HG02943 (cell line): Measurements from ENCODE around the gene HOXA5.

ENCODE experiments used
- ATAC-seq: cut with Tn5 transposase; IDR thresholded peaks from one replicate; pipeline ENCODE4 v1.9.1; 2021; ENCODE audit warnings: mild to moderate bottlenecking, low read depth, moderate library complexity; ENCODE audit not compliant: unreplicated experiment

The HOXA5 gene

GRCh38 chr7:27182861-27183681, 39.6 kb upstream of the HOXA5 start:
- ATAC-seq: no peak

- no peak for ATAC-seq
These were observed 38.9 kb upstream of the HOXA5 start for GRCh38 chr7:27182285-27182841.

DNA sequence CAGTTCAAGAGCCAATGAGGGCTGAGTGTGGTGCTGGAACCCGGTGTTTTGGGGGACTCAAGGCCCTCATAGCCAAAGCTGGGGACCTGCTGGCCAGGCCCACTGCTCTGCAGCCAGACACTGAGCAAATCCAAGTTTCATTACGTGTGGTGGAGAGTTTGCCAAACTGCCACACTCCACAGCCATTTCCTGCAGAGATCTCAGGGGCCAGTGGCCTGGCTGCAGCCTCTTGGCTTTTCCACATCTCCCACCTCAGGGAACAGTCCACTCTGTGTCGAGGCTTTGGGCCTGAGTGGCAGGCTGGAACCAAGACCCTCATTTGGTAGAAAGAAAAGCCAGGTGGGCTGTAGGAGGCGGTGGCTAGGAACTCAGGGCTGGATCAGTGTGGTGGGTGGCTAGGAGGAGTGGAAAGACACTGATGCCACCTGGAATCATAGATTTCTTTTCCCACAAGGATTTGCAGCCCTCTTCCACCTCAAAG, 38.4 kb upstream of the HOXA5 start:
- no peak for ATAC-seq

- ATAC-seq: no peak
These were observed 37.2 kb upstream of the HOXA5 start for GRCh38 chr7:27180431-27181420.

- ATAC-seq: no peak
These were observed 36.3 kb upstream of the HOXA5 start for GRCh38 chr7:27179503-27180430.

- no peak for ATAC-seq
These were observed 35.5 kb upstream of the HOXA5 start for GRCh38 chr7:27179030-27179429.

DNA sequence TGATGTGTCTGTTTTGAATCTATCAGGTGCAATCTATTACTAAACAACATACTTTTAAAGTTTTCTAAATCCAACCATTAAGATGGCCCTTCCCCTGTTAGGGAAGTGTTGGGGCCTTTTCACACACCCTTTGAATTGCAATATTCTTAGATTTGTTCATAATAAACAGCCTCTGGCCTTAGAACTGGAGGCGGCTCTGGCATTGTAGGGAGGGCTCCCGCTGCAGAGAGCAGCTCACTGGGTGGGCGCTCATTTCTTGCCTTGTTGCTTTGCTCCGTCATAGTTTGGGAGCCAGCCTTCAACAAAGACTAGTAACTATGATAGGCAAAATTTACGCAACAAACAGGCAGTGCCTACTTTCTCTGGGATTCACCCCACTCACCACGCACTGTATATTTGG, 34.9 kb upstream of the HOXA5 start:
- ATAC-seq: no peak

DNA sequence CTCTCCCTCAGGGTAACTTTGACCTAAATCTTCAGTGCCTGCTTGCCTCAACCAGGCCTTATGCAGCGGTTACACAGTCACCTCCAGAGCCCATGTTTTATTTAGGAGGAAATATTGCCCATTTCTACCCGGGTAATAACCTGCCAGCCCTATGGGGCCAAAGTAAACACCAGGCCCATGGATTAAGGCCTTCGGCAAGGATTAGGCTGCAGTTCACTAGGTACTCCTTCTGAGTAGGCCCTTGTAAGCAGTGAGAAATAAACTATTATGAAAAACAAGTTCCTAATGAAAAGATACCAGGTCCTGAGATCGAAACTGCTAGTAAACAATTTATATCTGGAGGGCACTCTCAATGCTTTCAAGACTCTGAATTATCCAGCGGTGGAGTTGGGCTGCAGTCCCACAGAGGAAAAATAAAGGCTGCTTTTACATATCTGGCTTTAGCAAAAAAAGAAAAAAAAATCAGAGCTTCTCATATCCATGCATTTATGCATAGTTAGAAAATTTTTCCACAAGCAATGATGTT, 34.4 kb upstream of the HOXA5 start:
- ATAC-seq: no peak

- no peak for ATAC-seq
These were observed 33.7 kb upstream of the HOXA5 start for GRCh38 chr7:27176962-27177794.

- ATAC-seq: no peak
These were observed 33.0 kb upstream of the HOXA5 start for GRCh38 chr7:27176524-27176845.

DNA sequence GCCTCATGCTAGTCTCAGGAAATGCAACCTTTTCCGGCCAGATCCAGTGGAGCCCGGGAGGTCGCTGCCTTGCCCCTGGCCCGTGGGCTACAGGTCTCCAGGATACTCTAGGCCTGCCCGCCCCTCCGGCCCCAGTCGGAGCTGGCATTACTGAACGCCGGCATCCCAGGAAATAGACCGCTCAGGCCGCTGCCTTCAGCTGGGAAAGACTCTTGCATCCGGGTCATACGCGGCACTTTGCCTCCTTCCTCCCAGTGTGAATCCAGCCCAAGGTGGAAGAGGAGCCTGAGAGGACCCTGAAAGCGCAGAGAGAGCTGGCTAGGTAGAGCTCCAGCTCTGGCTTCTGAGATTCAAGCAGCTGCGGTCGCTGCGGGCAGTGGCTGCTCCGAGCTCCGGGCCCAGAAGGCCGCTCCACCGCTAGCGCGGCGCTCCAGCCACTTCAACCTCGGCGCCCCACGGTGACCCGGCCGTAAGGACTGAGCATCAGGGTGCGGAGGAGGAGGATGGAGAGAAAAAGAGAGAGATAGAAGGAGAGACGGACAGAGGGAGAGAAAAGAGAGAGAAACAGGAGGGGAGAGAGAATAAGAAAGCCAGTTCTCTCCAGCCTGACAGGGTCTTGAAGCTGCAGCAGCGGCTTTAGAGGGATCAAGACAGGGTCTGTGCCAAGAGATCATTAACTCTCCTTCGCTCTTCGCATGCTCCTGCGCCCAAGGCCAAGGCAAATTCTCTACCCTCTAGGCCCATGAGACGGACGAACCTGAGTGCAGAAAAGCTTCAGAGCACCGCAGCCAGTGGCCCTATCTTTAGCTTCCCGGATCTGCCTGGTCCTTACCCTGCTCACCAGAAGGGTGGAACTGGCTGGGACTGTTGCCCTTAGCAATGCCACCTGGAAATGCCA, 32.4 kb upstream of the HOXA5 start:
- no peak for ATAC-seq

GRCh38 chr7:27174874-27175625, 31.6 kb upstream of the HOXA5 start:
- no peak for ATAC-seq

- ATAC-seq: no peak
These were observed 30.7 kb upstream of the HOXA5 start, which contains the start of gene HOXA10 for GRCh38 chr7:27173956-27174873. TSS of gene HOXA10 (minus strand) at chr7:27174320. CDS start at chr7:27174306, 14 bp downstream.

GRCh38 chr7:27173511-27173955, 30.1 kb upstream of the HOXA5 start:
- no peak for ATAC-seq

- no peak for ATAC-seq
These were observed 29.5 kb upstream of the HOXA5 start for GRCh38 chr7:27172823-27173510.
